Liver (tissue), 3 donors: ENCODE results near the gene KIF6.

Source experiments
- CTCF ChIP-seq: fragments of 150-350 bp; IDR thresholded peaks from 2 replicates; pipeline ENCODE4 v1.5.1; 2017; ENCODE audit warnings: improper control_type of control experiment, low read depth, low read length; ENCODE audit not compliant: missing input control
- FOXA2 ChIP-seq: IDR thresholded peaks from 2 replicates; pipeline ENCODE4 v1.6.1; 2016; ENCODE audit warnings: antibody characterized with exemption
- GABPA ChIP-seq, 2 donors: IDR thresholded peaks in 1 of 2; conservative IDR thresholded peaks in 1 of 2; 2 replicates each; pipeline ENCODE4 v1.6.1; 2016; ENCODE audit warnings: antibody characterized with exemption in 2 of 2, mild to moderate bottlenecking in 1 of 2, moderate library complexity in 1 of 2
- SP1 ChIP-seq: IDR thresholded peaks from 2 replicates; pipeline ENCODE4 v1.6.1; 2018; ENCODE audit warnings: antibody characterized with exemption, mild to moderate bottlenecking
- donor health status: healthy.
- donor health status: healthy.

- no peak for TF ChIP-seq CTCF
- TF ChIP-seq GABPA (IDR thresholded peaks at IDR 0.05 in 1 of 2, conservative IDR thresholded peaks at IDR 0.05 in 1 of 2) = no peak
- no peak for TF ChIP-seq FOXA2
- no peak for TF ChIP-seq SP1
Measured at GRCh38 chr6:39416026-39416425, 309.2 kb downstream of the KIF6 start.
